SK-N-MC (cell line): Measurements from ENCODE around the gene MARK3.

ENCODE experiments used
- EZH2 ChIP-seq: fragments of 200-600 bp; sonication (generic); IDR thresholded peaks from one replicate; pipeline ENCODE4 v1.6.1; 2017; ENCODE audit warnings: antibody characterized with exemption
- FOXP2 ChIP-seq: optimal IDR thresholded peaks from 2 replicates; pipeline ENCODE3; 2011; ENCODE audit warnings: mild to moderate bottlenecking, moderate library complexity; ENCODE audit not compliant: insufficient read depth; ENCODE audit errors: extremely low read length, control extremely low read depth
- POLR2AphosphoS5 ChIP-seq: IDR thresholded peaks from 2 replicates; pipeline ENCODE4 v1.6.1; 2012; ENCODE audit warnings: mild to moderate bottlenecking, low read depth, low read length, borderline replicate concordance

DNA sequence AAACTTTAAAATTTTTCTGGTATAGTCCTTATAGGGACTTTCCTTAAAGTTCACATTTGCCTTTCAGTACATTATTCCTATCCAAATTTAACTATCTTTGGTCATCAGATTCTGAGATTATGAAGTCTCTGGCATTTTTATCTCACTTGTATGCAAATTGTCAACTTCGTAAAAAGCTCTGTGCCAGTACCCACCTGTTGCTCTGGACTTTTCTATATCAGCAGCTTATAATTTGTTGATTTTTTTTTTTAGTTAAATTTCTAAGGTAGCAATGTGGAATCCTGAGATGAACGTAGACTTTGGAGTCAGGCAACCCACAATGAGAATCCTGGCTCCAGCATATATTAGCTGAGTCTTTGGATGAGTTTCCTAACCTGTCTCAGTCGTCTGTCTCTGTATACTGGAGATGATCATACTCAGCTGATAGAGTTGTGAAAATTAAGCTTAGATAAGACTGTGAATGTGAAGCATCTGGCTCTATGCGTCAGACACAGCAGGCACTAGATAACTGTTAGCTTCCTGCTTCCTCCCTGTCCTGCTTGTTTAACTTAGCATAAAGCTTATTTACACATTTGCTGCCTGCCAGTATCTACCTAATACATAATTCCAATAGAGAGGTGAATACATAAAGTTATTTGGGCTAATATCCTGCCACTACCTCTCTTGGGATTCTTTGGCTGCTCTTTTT, 59.8 kb downstream of the MARK3 start:
- TF ChIP-seq EZH2 (no peak), POLR2AphosphoS5 (no peak), FOXP2 (no peak)
